ENCODE data around the gene CNOT1.

The CNOT1 gene

GRCh38 chr16:58485184-58485887 is 144.3 kb downstream of the CNOT1 start:
- no peak for DNase-seq (ENCODE audit: low spot score)

GRCh38 chr16:58481931-58482330 is 147.7 kb downstream of the CNOT1 start:
- no peak for DNase-seq (ENCODE audit: low spot score)

- no peak for DNase-seq (ENCODE audit: low spot score)
Measured at GRCh38 chr16:58481226-58481869, 148.3 kb downstream of the CNOT1 start.

- DNase-seq (ENCODE audit: low spot score) = no peak
Measured at GRCh38 chr16:58478427-58478826, 151.2 kb downstream of the CNOT1 start.

GRCh38 chr16:58476791-58477190 is 152.8 kb downstream of the CNOT1 start:
- DNase-seq (ENCODE audit: low spot score) = no peak

GRCh38 chr16:58475091-58475619 is 154.5 kb downstream of the CNOT1 start:
- DNase-seq (ENCODE audit: low spot score) = no peak

- no peak for DNase-seq (ENCODE audit: low spot score)
Measured at GRCh38 chr16:58474296-58474695, 155.3 kb downstream of the CNOT1 start.

- no peak for DNase-seq (ENCODE audit: low spot score)
Measured at GRCh38 chr16:58472827-58473226, 156.8 kb downstream of the CNOT1 start.

GRCh38 chr16:58472266-58472665 is 157.4 kb downstream of the CNOT1 start:
- no peak for DNase-seq (ENCODE audit: low spot score)

GRCh38 chr16:58471209-58471975 is 158.2 kb downstream of the CNOT1 start:
- no peak for DNase-seq (ENCODE audit: low spot score)
